ENCODE measurements around the gene GPRIN1.

The GPRIN1 gene

DNA sequence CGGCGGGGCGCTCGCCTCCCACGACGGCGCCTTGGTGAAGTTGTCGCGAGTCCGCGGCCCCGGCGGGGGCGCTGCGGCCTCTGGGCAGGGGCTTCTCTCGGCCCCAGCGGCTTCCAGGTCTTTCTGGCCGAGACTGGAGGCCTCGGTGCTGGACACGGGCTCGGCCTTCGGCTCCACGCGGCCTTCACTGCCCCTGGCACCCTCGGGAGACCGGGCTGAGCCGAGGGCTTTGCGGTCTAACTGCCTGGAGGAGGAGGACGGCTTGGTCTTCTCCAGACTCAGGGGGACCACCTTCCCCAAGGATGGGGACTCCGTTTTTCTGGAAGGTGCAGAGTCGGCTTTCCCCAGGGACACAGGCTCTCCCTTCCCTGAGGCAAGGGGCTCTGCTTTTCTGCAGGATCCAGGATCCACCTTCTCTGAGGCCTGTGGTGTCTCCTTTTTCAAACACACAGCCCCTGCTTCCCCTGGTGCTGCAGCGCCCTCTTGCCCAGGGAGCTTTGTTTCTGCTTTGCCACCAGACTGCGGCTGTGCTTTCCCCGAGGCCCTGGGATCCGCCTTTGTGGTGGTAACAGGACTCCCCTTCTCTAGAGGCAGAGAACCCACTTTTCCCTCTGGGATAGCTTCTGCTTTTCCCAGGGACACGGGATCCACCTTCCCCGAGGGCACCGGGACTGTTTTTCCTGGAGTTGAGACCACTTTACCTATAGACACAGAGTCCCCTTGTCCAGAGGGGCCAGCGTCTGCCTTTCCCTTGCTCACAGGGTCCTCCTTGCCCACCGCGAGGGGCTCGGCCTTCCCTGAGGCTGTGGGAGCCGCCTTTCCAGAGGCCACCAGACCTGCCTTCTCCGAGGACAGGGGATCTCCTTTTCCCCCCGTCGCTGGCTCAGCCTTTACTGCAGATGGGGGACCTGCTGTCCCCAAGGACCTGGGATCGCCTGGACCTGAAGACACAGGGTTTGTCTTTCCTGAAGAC is 12.3 kb downstream of the GPRIN1 start:
- Histone ChIP-seq H3K4me1 (ENCODE audit: low read length) (no peaks in the 10 kb centered on the region), H4K20me1 (ENCODE audit: insufficient read depth, low read length) (0 out of 2 replicates have a peak, but pooled peaks cover 5% of the 10 kb centered on the region), H3K27ac (ENCODE audit: low read length) (no peak overlapping the region), H3K9me3 (ENCODE audit: insufficient read depth, low read length) (no peaks in the 10 kb centered on the region), H3K4me2 (ENCODE audit: low read length) (no peak overlapping the region), H3K9ac (ENCODE audit: low read length) (no peak overlapping the region), H3K4me3 (ENCODE audit: low read length) (no peak overlapping the region), H3K36me3 (replicated peaks; ENCODE audit: low read depth, low read length) (no peaks in the 10 kb centered on the region), H2AFZ (ENCODE audit: low read depth, low read length) (no peak overlapping the region), H3K79me2 (ENCODE audit: low read length) (no peaks in the 10 kb centered on the region), H3K27me3 (ENCODE audit: low read depth, low read length) (no peaks in the 10 kb centered on the region)
- TF ChIP-seq, protein P1, sequence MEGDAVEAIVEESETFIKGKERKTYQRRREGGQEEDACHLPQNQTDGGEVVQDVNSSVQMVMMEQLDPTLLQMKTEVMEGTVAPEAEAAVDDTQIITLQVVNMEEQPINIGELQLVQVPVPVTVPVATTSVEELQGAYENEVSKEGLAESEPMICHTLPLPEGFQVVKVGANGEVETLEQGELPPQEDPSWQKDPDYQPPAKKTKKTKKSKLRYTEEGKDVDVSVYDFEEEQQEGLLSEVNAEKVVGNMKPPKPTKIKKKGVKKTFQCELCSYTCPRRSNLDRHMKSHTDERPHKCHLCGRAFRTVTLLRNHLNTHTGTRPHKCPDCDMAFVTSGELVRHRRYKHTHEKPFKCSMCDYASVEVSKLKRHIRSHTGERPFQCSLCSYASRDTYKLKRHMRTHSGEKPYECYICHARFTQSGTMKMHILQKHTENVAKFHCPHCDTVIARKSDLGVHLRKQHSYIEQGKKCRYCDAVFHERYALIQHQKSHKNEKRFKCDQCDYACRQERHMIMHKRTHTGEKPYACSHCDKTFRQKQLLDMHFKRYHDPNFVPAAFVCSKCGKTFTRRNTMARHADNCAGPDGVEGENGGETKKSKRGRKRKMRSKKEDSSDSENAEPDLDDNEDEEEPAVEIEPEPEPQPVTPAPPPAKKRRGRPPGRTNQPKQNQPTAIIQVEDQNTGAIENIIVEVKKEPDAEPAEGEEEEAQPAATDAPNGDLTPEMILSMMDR (IDR thresholded peaks at IDR 0.05; ENCODE audit: low read depth, low read length) = no peak
- no peak for TF ChIP-seq EZH2phosphoT487 (IDR thresholded peaks at IDR 0.05; ENCODE audit: low read depth)

DNA sequence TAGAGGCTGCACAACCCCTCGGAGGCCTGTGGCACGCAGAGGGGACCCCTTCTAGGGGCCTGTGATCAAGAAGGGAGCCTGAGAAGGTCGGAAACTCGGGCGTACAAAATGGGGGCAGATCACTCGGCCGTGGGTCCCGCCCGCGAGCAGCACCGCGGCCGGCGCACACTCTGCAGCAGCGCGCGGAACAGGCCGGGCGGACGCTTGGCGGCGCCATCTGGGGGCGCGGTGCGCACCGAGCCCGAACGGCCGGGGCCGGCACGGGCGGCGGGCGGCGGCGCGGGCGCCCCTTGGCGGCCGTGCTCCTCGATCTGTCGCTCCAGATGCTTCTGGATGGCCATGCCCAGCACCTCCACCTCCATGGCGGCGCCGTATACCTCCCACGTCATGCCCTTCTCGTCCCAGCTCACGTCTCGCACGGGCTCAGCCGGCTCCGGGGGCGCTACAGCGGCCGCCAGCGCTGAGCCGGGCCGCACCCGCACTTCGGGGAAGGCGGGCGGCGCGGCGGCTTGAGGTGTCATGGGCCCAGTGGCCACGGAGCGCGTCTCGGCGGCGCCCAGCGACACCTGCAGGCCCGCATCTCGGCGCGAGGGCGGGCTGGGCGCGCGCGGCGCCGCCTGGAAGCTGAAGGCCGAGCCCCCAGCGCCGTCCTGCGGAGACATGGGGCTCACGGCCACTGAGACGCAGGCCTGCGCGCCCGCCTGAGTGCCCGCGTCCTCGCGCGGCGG is 13.1 kb downstream of the GPRIN1 start:
- no peaks in the 10 kb centered on the region for H3K9me3 ChIP-seq (ENCODE audit: insufficient read depth, low read length)
- no peak overlapping the region for H3K4me3 ChIP-seq (ENCODE audit: low read length)
- TF ChIP-seq, protein P1 (IDR thresholded peaks at IDR 0.05; ENCODE audit: low read depth, low read length) = no peak
- TF ChIP-seq EZH2phosphoT487 (IDR thresholded peaks at IDR 0.05; ENCODE audit: low read depth) = no peak
- H3K79me2 ChIP-seq (ENCODE audit: low read length) = no peaks in the 10 kb centered on the region
- 0 out of 2 replicates have a peak, but pooled peaks cover 5% of the 10 kb centered on the region for H4K20me1 ChIP-seq (ENCODE audit: insufficient read depth, low read length)
- no peak overlapping the region for H3K27ac ChIP-seq (ENCODE audit: low read length)
- no peaks in the 10 kb centered on the region for H3K27me3 ChIP-seq (ENCODE audit: low read depth, low read length)
- no peak overlapping the region for H3K4me2 ChIP-seq (ENCODE audit: low read length)
- H2AFZ ChIP-seq (ENCODE audit: low read depth, low read length) = no peak overlapping the region
- no peaks in the 10 kb centered on the region for H3K36me3 ChIP-seq (replicated peaks; ENCODE audit: low read depth, low read length)
- no peak overlapping the region for H3K9ac ChIP-seq (ENCODE audit: low read length)
- no peaks in the 10 kb centered on the region for H3K4me1 ChIP-seq (ENCODE audit: low read length)

DNA sequence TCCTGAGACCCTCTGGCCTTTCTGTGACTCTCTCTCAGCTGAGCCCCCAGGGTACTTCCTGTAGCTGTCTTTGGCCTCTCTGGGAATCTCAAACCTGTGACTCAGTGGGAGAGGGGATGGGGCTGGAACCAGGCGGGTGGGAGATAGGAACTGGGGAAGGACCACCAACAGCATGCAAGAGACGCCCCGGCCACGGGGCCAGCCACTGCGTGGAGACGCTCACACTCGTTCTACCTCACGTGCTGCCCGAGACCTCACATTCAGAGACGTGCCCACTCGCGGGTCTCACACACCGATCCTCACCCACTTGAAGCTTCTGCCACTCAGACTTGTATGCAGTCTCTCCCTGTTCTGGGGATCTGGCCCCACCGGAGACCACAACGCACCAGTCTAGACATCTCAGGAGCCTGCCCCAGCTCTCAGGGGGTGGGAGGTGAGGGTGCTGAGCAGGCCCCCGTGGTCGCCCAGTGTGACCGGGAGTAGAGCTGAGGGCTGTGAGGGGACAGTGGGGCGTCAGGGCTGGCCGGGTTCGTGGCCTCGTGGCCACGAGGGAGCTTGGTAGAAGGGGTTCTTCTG is 13.8 kb downstream of the GPRIN1 start:
- H4K20me1 ChIP-seq (ENCODE audit: insufficient read depth, low read length) = 0 out of 2 replicates have a peak, but pooled peaks cover 2% of the 10 kb centered on the region
- H3K79me2 ChIP-seq (ENCODE audit: low read length) = no peaks in the 10 kb centered on the region
- H3K36me3 ChIP-seq (replicated peaks; ENCODE audit: low read depth, low read length) = no peaks in the 10 kb centered on the region
- no peaks in the 10 kb centered on the region for H3K27me3 ChIP-seq (ENCODE audit: low read depth, low read length)
- H2AFZ ChIP-seq (ENCODE audit: low read depth, low read length) = no peak overlapping the region
- H3K4me2 ChIP-seq (ENCODE audit: low read length) = no peak overlapping the region
- H3K9me3 ChIP-seq (ENCODE audit: insufficient read depth, low read length) = 0 out of 2 replicates have a peak, but pooled peaks cover 3% of the 10 kb centered on the region
- no peak overlapping the region for H3K27ac ChIP-seq (ENCODE audit: low read length)
- no peaks in the 10 kb centered on the region for H3K4me1 ChIP-seq (ENCODE audit: low read length)
- no peak overlapping the region for H3K4me3 ChIP-seq (ENCODE audit: low read length)
- no peak overlapping the region for H3K9ac ChIP-seq (ENCODE audit: low read length)
- no peak for TF ChIP-seq EZH2phosphoT487 (IDR thresholded peaks at IDR 0.05; ENCODE audit: low read depth)
- TF ChIP-seq, protein P1 (IDR thresholded peaks at IDR 0.05; ENCODE audit: low read depth, low read length) = no peak
